HG02884 (cell line): Measurements from ENCODE around the gene ARHGAP5.

Experiments
- ATAC-seq: cut with Tn5 transposase; IDR thresholded peaks from one replicate; pipeline ENCODE4 v1.9.1; 2021; ENCODE audit warnings: mild to moderate bottlenecking, moderate library complexity; ENCODE audit not compliant: unreplicated experiment

The ARHGAP5 gene, protein sequence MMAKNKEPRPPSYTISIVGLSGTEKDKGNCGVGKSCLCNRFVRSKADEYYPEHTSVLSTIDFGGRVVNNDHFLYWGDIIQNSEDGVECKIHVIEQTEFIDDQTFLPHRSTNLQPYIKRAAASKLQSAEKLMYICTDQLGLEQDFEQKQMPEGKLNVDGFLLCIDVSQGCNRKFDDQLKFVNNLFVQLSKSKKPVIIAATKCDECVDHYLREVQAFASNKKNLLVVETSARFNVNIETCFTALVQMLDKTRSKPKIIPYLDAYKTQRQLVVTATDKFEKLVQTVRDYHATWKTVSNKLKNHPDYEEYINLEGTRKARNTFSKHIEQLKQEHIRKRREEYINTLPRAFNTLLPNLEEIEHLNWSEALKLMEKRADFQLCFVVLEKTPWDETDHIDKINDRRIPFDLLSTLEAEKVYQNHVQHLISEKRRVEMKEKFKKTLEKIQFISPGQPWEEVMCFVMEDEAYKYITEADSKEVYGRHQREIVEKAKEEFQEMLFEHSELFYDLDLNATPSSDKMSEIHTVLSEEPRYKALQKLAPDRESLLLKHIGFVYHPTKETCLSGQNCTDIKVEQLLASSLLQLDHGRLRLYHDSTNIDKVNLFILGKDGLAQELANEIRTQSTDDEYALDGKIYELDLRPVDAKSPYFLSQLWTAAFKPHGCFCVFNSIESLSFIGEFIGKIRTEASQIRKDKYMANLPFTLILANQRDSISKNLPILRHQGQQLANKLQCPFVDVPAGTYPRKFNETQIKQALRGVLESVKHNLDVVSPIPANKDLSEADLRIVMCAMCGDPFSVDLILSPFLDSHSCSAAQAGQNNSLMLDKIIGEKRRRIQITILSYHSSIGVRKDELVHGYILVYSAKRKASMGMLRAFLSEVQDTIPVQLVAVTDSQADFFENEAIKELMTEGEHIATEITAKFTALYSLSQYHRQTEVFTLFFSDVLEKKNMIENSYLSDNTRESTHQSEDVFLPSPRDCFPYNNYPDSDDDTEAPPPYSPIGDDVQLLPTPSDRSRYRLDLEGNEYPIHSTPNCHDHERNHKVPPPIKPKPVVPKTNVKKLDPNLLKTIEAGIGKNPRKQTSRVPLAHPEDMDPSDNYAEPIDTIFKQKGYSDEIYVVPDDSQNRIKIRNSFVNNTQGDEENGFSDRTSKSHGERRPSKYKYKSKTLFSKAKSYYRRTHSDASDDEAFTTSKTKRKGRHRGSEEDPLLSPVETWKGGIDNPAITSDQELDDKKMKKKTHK (N-terminal part only)

DNA sequence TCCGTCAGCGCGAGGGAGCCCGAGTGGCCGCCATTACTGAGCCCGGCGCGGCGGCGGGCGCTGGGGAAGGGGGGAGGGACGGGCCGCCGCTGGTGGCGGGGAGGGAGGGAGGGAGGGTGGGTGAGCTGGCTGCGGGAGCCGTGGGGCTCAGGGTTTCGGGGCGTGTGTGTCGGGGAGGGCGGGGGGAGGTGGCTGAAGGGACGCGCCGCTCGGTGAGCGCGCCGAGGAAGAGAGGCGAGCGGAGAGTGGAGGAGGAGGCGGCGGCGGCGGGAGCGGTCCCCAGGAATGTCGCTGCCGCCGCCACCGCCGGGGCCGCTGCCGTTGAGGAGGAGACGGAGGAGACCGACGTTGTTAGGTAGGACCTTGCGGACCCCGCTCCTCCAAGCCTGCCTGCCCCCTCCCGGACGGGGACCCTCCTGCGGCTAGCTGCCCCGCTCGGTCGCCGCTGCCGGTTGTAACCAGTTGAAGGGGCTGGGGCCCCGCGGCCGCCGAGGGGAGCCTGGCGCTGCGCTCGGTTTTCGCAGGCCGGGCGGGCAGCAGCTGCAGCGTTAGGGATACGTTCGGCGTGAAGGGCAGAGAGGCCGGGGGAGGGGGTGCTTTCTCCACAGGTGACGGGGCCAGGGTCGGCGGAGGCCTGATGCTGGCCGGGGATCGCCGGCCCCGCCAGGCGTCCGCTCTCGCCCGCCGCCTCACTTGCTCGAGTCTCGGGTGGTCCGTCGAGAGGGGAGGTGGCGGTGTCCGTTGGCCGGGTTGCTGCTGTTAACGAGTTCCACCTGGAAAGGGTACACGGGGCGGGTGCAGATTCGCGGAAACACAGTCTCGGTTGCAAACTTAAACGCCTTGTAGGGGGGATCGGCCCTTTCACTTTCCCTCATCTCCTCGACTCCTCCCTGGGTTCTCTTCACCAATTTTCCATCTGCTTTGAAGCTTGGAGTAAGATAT is at the start of gene ARHGAP5:
Gene ARHGAP5, plus strand, starts transcription at position 224 of the 942 bp plus-strand sequence. CDS start 13,366 bp downstream, outside the sequence.
- ATAC-seq, result peak; percentile 37

DNA sequence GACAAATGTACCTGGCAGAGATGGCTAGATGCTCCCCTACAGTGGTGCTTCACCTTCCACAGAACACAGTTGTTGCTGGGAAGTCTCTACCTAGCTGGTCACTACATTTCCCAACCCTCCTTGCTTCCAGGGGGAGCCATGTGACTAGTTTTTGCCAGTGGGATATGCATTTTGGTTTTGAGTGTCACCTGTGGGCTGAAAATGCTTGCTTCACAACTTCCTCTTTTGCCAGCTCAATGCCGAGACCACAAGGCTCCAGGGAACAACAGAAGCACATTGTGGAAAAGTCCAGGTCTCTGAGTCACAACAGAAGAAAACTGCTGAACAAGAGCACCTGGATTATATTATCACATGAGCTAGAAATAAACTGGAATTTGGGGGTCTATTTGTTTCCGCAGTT is 48.5 kb upstream of the ARHGAP5 start:
- no peak for ATAC-seq

DNA sequence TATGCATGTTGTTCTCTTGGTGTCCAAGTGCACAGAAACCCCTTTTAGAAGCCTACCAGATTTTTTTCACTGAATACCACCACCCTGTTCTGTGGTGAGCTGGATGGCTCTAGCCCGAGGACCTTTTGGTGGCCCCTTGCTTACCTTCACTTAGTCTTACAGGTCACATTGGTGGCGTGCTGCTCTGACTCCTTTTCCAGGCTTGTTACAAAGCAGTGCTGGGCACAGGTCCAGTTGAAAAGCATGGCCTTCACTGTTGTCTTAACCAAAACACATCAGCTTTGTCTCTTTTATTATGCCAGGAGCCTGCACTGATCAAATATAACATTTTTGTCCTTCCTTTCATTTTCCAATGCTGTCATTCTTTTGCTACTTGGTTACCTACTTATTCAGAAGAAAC is 43.6 kb upstream of the ARHGAP5 start:
- no peak for ATAC-seq

DNA sequence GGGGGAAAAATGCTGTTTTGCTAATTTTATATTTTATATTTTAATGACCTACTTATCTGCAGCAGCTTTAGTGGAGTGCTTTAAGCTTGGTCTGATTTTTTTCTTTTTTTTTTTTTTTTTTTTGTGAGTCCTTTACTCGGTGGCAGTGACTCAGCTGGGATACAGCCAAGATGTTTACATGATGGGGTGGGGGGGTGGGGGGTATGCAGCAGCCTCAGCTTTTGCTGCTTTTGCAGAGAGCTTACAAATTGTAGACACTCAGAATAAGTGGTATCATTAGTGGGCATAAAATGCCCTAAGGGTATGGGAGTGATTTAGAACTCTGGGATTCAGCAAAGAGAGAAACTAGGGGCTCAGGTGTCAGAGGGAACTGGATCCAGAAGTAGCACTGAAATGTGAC is 38.2 kb upstream of the ARHGAP5 start:
- ATAC-seq, result no peak

DNA sequence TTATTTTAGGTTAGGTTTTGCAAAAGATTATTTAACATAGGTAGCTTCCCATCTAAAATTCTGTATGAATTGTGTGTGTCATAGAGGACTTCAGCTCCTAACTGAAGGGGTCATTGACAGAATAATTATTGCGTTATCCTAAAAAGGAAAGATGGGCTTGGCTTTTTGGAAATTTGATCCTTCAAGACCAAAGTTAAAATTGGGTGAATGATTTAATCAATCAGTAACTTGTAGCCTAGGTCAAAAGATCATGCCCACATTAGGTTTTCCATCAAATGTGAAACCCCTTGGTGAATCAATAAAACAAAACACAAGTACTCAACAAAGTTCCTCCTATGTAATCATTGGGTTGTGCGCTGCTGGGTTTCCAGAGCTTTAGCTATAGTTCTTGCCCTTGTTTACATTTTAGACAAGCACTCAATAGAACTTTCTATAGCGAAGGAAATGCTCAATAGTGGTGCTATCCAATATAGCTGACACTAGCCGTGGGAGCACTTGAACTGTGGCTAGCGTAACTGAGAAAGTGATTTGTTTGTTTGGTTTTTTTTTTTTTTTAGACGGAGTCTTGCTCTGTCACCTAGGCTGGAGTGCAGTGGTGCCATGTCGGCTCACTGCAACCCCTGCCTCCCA is 37.6 kb upstream of the ARHGAP5 start:
- ATAC-seq, result no peak

DNA sequence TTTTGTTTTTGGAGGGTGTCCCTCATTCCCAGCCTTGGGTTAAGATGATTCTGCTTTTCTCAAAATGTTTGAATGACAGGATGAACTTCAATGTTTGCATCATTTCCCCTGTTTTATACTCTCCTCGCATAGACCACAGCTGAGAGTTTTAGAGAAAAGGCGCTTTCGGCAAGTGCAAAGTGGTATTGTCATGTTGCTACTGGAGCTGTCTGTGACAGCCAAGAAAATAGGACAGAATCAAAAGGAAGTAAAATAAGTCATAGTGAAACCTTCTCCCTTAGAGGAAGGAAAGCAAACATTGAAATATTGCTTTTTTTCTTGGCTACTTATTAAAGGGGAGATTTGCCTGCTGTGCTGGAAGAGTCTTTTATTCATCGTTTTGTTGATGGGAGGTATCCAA is 33.5 kb upstream of the ARHGAP5 start:
- ATAC-seq, result no peak

DNA sequence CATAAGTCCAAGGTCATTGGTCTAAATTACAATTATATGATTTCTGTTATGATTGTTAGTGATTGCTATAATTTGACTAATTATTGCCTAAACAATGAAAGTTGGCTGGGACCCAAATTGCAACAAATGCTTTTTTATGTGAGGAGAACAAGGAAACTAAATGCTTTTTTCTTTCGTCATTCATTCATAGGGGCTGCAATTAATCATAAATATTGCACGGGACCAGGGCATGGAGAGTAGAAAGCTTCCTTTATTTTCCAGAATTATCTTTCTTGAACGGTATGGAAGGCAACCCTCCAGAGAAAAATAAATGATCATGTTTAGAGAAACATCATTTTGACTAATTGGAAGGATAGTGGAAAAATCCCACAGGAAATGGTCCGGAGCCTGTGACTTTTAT is 32.6 kb upstream of the ARHGAP5 start:
- ATAC-seq, result no peak

DNA sequence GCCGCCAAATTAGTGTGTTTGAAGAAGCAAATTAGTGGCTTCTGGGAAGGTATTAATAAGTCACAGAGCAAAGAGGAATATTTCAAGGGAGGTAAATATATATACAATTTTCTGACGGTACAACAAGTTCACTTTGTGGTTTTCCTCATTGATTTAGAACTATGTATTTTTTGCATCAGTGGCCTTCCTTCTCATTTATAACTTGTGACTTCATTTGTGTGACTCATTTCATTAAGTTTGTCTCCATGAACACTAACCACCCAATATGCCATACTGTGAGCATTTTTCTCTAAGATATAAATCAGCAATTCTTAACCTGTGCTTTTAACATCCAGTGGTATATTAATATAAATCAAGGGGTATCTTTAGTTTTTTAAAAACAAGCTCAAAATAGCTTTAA is 29.3 kb upstream of the ARHGAP5 start:
- ATAC-seq, result peak; percentile 64

DNA sequence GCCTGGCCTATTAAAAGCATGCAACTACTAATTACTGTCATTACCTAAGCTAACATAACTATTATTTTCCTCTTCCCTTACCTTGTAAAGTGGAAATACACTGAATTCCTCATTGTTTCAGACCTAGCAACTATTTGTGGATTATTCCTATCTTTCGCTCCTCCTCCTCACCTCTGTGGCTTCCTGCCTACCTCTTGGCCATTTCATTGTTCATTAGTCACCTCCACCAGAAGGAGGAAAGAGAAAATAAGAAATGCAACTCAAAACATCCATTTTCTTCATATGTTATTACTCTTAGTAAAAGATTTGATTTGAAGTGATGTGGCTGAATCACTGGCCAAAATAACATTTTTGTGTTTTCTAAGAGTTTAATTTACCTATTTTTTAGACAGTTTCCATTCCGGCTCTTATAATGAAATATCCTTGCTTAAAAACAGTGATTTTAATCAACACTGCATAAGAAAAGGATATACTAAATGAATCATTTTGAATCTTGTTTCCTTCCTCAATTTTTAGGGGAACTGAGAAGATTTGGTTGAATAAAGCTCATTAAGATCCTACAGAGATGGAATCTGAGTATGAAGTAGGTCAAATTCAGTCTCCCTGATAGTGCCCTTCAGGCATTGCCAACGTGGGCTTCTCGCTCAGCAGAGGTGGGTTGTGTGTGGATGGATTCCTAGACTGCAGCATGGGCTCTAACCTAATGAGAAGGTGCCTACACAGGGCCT is 27.6 kb upstream of the ARHGAP5 start:
- ATAC-seq, result no peak

DNA sequence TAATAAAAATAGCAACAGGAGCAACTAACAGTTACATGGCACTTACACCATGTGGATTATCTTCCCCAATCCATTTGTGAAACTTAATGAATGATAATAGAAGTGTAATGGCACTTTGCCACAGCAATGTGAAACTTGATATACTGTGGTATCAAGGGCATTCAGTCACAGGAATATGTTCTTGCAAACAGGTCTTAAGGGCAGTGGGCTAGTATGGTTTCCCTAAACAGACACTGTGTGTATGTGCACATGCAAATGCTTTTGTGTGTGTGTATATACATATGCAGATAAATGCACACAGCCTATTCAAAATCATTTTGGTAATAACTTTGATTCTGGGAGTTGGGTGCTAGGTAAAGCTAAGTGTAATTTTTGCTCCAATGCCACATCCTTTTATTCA is 26.2 kb upstream of the ARHGAP5 start:
- ATAC-seq, result no peak

DNA sequence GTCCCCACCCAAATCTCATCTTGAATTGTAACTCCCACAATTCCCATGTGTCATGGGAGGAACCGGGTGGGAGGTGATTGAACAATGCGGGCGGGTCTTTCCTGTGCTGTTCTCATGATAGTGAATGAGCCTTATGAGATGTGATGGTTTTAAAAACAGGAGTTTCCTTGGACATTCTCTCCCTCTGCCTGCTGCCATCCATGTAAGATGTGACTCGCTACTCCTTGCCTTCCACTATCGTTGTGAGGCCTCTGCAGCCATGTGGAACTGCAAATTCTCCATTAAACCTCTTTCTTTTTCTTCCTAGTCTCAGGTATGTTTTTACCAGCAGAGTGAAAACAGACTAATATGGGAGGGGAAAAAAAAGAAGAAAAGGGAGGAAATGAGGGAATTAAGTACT is 22.6 kb upstream of the ARHGAP5 start:
- no peak for ATAC-seq

DNA sequence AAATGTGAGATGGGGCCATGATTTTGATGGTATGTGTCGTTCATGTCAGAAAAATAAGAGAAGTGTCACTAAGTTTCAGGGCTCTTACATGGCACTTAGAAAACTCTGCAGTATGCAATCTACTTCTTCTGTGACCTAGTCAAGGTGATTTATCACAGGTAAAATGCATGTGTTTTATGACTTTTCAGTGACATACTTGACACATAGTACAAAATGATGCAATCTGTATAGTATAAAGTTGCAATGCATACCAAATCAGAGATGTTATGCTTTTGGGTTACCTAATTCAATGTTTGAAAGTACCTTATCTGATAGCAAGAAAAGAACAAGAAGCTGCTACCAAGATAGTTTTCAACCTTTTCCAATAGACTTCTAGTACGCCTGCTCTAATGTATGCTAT is 21.9 kb upstream of the ARHGAP5 start:
- no peak for ATAC-seq

DNA sequence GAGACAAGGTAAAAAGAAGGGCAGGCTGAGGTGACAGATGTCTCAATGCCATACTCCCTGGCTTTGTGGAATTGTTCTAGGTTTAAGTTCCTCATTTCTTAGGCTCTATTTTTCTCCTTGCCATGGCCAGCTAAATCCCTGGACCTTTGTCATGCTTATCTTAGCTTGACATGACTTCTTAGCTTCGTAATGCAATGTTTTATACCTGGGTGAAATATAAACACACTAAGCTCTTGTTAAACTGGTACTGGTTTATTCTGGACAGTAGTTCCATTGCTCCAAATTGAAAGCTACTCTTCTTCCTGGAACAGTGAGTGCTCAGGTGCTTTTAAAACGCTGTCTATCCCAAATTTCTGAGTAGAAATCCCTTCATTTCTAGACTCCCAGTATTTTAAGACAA is 17.4 kb upstream of the ARHGAP5 start:
- no peak for ATAC-seq

DNA sequence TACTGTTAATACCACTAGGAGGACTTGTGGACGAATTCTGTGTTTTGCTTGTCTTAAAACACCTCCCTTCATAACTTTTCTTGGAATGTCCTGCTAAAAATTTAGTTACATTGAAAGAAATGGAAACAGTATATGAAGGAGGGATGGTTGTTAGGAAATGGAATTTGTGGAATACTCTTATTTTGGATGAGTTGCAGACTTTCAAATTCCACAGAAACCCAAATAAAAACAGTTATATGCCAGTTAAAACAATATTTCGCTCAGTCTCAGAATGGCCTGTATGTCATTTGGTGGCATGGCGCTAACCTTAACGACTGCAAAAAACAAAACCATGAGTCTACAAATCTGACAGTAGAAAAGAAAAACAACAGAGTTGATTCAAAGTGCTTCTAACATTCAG is 12.2 kb upstream of the ARHGAP5 start:
- ATAC-seq, result no peak

DNA sequence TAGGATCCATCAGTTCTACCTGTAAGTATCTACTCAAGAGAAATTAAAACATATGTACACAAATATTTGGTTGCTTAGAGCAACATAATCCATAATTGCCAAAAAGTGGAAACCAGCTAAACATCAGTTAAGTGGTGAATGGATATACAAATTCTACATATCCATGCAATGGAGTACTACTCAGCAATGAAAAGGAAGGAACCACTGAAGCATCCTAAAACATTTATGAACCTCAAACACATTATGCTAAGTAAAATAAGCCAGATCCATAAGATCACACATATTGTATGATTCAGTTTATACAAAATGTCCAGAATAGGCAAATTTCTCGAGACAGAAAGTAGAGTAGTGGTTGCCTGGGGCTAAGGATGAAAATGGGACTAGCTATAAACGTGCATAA is 8.4 kb upstream of the ARHGAP5 start:
- ATAC-seq, result no peak

DNA sequence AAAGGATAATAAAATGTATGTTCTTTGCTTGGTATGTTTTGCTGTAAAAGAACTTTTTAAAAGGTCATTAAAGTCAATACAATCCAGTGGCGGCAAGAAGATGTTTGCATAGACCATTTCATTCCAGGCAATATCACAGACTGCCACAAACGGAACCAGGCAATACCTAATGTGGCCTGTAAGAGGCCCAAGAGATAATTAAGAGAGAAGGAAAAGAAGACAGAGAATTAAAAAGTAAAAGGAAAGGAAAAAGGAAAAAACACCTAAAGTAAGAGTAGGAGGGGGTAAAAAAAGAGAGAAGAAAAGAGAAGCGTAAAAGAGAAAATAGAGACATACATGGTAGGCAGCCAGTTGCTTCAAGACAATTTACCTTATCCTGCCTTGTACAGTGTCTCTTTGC is 6.8 kb upstream of the ARHGAP5 start:
- ATAC-seq, result no peak

DNA sequence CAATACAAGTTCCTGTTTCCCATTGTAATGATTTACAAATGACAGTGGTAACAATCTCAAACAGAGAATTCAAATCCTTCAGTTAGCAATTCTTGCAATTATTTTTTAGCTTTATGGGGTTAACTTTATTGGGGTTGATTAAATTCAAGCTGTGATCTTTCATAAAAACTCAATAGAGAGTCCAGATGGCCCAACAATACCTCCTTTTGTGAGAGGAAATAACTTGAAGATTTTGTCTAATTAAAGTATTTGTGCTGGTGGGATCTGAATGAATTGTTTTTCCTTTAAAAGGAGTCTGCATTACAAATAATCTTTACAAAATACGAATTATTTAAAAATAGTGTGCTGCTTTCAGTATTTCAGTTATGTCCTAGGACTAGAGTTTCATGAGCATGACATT is 4.4 kb upstream of the ARHGAP5 start:
- no peak for ATAC-seq

DNA sequence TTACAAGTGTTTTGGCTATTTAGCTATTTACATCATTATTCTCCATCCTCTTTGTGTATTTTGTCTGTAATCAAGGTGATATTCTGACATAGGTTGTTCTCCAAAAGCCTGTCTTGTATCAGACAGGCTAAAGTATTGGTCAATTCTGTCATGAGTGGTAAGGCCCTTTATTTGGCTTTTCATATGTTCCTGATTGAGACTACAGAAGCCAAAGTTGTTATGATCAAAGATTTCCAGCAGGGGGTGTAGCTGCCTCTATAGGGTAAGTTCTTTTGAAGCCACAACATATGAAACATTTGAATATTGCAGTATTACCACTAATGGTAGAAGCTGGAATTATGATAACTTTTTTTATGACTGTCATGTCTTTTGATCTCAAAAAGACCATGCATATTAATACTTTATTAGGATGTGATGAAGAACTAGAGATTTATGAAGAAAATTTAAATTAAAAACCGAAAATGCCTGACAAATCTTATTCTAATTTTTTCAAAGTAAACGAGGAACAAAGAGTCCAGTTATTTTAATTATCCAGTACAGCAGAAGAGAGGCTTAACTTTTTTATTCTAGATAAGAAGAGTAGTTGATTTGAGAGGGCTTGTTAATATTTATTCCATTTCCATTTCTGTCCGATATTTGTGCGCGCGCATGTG is 3.4 kb upstream of the ARHGAP5 start:
- no peak for ATAC-seq
